Measurements from ENCODE around the gene GASK1B. TPM values are rescaled to one million over a fixed set of nuclear protein-coding genes. Genes with fewer than 3 reads are reported as not detected.

GASK1B gene
- total RNA-seq, 2 donors from 2014 or later = 20.2 to 27.3 TPM

DNA sequence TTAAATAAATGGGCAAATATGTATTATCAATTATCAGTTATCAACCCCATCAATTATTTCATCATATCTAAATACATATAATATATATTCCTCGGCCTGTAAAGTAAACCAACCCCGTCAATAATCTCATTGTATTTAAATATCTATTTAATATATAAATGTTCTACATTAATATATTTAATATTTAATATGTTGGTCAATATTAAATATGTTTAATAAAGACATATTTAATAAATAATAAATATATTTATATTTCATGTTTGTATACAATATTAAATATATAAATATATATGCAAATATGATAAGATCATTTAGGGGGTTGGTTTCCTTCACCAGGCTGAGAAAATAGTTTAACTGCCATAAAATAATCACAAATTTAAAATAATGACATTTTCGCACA lies 31.1 kb upstream of the GASK1B start:
- Histone ChIP-seq H3K36me3 (no peaks in the 10 kb centered on the region), H3K27ac (no peak overlapping the region), H3K4me1 (replicated peaks) (no peaks in the 10 kb centered on the region), H3K27me3 (replicated peaks; ENCODE audit: insufficient read depth) (no peaks in the 10 kb centered on the region), H3K9me3 (no peaks in the 10 kb centered on the region), H3K4me3 (no peak overlapping the region)
- WGBS = 98% methylated on average over 3 of the region's 3 CpGs
- intact Hi-C loops (cut with DNase I) = no loop called here
- TF ChIP-seq, protein P1, sequence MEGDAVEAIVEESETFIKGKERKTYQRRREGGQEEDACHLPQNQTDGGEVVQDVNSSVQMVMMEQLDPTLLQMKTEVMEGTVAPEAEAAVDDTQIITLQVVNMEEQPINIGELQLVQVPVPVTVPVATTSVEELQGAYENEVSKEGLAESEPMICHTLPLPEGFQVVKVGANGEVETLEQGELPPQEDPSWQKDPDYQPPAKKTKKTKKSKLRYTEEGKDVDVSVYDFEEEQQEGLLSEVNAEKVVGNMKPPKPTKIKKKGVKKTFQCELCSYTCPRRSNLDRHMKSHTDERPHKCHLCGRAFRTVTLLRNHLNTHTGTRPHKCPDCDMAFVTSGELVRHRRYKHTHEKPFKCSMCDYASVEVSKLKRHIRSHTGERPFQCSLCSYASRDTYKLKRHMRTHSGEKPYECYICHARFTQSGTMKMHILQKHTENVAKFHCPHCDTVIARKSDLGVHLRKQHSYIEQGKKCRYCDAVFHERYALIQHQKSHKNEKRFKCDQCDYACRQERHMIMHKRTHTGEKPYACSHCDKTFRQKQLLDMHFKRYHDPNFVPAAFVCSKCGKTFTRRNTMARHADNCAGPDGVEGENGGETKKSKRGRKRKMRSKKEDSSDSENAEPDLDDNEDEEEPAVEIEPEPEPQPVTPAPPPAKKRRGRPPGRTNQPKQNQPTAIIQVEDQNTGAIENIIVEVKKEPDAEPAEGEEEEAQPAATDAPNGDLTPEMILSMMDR (IDR thresholded peaks at IDR 0.05) = no peak
- no peak for DNase-seq (ENCODE audit: low spot score)

DNA sequence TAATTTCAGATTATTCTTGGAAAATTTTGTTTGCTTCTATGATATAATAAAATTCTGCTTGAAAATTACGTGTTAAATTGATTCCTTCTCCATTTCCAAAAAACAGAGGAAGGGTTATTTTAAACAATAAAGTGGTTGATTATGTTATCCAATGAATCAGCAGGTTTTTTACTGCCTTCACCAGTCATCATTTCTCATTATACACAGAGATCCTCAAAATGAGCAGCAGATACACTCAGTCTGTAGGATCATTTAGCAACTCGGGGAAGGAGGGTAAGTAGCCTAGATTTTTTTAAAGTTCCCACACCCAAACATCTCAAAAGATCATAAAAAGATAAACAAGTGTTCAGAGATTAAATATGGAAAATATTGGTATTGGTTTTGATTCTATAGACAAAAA lies 30.6 kb upstream of the GASK1B start:
- DNase-seq (ENCODE audit: low spot score) = no peak
- TF ChIP-seq POLR2A (IDR thresholded peaks at IDR 0.05) (no peak), POLR2AphosphoS5 (IDR thresholded peaks at IDR 0.05) (no peak)
- TF ChIP-seq, protein P1 (IDR thresholded peaks at IDR 0.05) = no peak
- Histone ChIP-seq H3K4me1 (replicated peaks) (no peaks in the 10 kb centered on the region), H3K4me3 (no peak overlapping the region), H3K36me3 (no peaks in the 10 kb centered on the region), H3K27me3 (replicated peaks; ENCODE audit: insufficient read depth) (no peaks in the 10 kb centered on the region), H3K27ac (no peak overlapping the region), H3K9me3 (no peaks in the 10 kb centered on the region)
- 80% methylated on average over 2 of the region's 2 CpGs for WGBS
- intact Hi-C loops (cut with DNase I) = no loop called here

DNA sequence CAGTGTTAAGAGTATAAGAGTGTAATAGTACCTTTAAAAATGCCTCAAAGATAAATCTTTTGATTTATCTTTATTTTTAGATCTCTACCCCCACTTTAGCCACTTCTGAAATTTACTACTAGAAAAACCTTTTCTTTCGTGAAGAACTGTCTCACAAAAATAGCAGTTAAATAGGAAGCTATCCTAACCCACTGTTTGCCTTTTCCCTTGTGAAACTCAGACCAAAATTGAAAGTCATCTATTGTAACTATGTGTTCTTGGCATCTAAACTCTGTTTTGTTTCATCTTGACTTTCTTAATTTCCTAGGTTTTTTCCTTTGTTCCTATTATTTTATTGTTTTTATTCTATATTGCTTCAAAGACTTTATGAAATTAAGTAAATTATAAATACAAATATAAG lies 29.7 kb upstream of the GASK1B start:
- DNase-seq (ENCODE audit: low spot score) = no peak
- Histone ChIP-seq H3K9me3 (no peaks in the 10 kb centered on the region), H3K36me3 (no peaks in the 10 kb centered on the region), H3K27ac (no peak overlapping the region), H3K4me3 (no peak overlapping the region), H3K27me3 (replicated peaks; ENCODE audit: insufficient read depth) (no peaks in the 10 kb centered on the region), H3K4me1 (replicated peaks) (no peaks in the 10 kb centered on the region)
- intact Hi-C loops (cut with DNase I) = no loop called here
- TF ChIP-seq POLR2A (IDR thresholded peaks at IDR 0.05) = no peak
- no peak for TF ChIP-seq POLR2AphosphoS5 (IDR thresholded peaks at IDR 0.05)
- TF ChIP-seq, protein P1 (IDR thresholded peaks at IDR 0.05) = no peak
- 2% methylated on average over 1 of the region's 1 CpG for WGBS

DNA sequence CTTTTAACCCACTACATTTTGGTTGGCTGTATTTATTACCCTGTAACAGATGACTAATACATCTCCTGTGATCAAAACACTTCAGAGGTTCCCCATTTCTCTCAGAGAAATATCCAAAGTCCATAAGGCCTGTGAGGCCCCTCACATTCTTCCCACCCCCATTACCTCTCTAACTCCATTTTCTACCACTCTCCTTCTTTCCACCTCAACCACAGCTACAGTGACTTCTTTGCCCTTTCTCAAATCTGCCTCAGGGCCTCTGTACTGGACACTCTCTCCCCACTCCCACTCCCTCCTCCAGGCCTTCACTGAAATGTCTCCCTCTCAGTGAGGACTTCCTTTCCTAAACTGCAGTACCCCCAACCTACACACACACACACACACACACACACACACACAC lies 29.1 kb upstream of the GASK1B start:
- H3K4me3 ChIP-seq = no peak overlapping the region
- no peak for DNase-seq (ENCODE audit: low spot score)
- no peaks in the 10 kb centered on the region for H3K4me1 ChIP-seq (replicated peaks)
- no peaks in the 10 kb centered on the region for H3K27me3 ChIP-seq (replicated peaks; ENCODE audit: insufficient read depth)
- no peaks in the 10 kb centered on the region for H3K9me3 ChIP-seq
- H3K27ac ChIP-seq = no peak overlapping the region
- intact Hi-C loops (cut with DNase I) = no loop called here
- TF ChIP-seq POLR2AphosphoS5 (IDR thresholded peaks at IDR 0.05) = no peak
- TF ChIP-seq, protein P1 (IDR thresholded peaks at IDR 0.05) = no peak
- TF ChIP-seq POLR2A (IDR thresholded peaks at IDR 0.05) = no peak
- no peaks in the 10 kb centered on the region for H3K36me3 ChIP-seq

DNA sequence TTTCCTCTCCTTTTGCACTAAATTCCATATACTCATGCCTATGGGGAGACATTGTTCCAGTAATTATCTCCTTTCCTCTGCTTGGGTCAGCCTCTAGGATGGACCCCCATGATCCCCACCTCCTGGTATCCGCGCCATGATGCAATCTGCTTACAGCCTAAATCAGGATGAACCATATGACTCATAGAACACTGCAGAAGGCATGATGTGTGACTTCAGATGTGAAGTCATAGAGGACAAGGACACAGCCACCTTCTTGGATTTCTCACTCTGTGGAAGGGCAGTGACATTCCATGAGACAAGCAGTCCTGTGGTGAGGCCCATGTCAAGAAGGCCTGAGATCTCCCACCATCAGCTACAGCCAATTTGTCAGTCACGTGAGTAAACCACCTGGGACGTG lies 28.5 kb upstream of the GASK1B start:
- no peaks in the 10 kb centered on the region for H3K27me3 ChIP-seq (replicated peaks; ENCODE audit: insufficient read depth)
- intact Hi-C loops (cut with DNase I) = no loop called here
- no peaks in the 10 kb centered on the region for H3K9me3 ChIP-seq
- no peak overlapping the region for H3K4me3 ChIP-seq
- no peaks in the 10 kb centered on the region for H3K4me1 ChIP-seq (replicated peaks)
- H3K36me3 ChIP-seq = no peaks in the 10 kb centered on the region
- TF ChIP-seq POLR2A (IDR thresholded peaks at IDR 0.05) (no peak), POLR2AphosphoS5 (IDR thresholded peaks at IDR 0.05) (no peak)
- TF ChIP-seq, protein P1 (IDR thresholded peaks at IDR 0.05) = no peak
- WGBS = 96% methylated on average over 4 of the region's 4 CpGs
- H3K27ac ChIP-seq = no peak overlapping the region
- DNase-seq (ENCODE audit: low spot score) = no peak

All from prostate gland (tissue), 2 donors.